HepG2 (cell line): ENCODE data around the gene SMO. TPM values are rescaled to one million over a fixed set of nuclear protein-coding genes. Genes with fewer than 3 reads are reported as not detected.

Source experiments
- ATAC-seq: fragments of 200-7000 bp; cut with Tn5 transposase; 3 replicates; pipeline ENCODE4 v1.9.1; 2020; ENCODE audit warnings: mild to moderate bottlenecking, moderate library complexity
- BruUV-seq: library from RNA; stranded (reverse); fragments of 400-500 nt; replicated peaks from 2 replicates; lab custom pipeline; 2021; lab: Mats Ljungman, UMichigan
- CTCF ChIA-PET: fragments of 300-600 bp; formaldehyde crosslinking; extraction: SDS; loops from one replicate; lab custom pipeline; 2021; ENCODE audit warnings: low total read pairs, inconsistent platforms, low intra/inter-chr PET ratio; lab: Yijun Ruan, JAX
- POLR2A ChIA-PET: fragments of 350-600 bp; sonication (Branson Sonifier 250); formaldehyde crosslinking; loops from one replicate; lab custom pipeline; 2020; ENCODE audit warnings: antibody characterized with exemption, inconsistent platforms; lab: Yijun Ruan, JAX
- DNase-seq: peaks from one replicate; pipeline ENCODE4 v3.0.0-alpha.2; 2015; ENCODE audit warnings: low spot score
- FAIRE-seq: peaks from 3 replicates; lab custom pipeline; 2011; peaks lifted over from hg19 to GRCh38; lab: Jason Lieb, UNC
- H2AFZ ChIP-seq: one replicate; pipeline ENCODE4 v1.6.1; 2011; ENCODE audit warnings: low read length, inconsistent platforms
- H3K27ac ChIP-seq: fragments of 300-600 bp; 3 replicates; pipeline ENCODE4 v1.8.0; 2011; ENCODE audit warnings: mixed run types, mild to moderate bottlenecking, mixed read lengths, low read length, inconsistent platforms; ENCODE audit not compliant: insufficient read depth; ENCODE audit errors: extremely low read length
- H3K27me3 ChIP-seq, 2 experiments: fragments of 200-600 bp in 1 of 2; 2 replicates in 1 of 2; 3 replicates in 1 of 2; pipeline versions ENCODE4 v1.6.0 to v1.8.0; 2011; ENCODE audit warnings: low read length in 2 of 2, mild to moderate bottlenecking in 2 of 2, moderate library complexity in 2 of 2, inconsistent platforms in 1 of 2; ENCODE audit not compliant: insufficient read depth in 2 of 2, control insufficient read depth in 1 of 2
- H3K36me3 ChIP-seq, 2 experiments: fragments of 200-600 bp in 1 of 2; replicated peaks in 1 of 2; 2 replicates in 1 of 2; 3 replicates in 1 of 2; pipeline versions ENCODE4 v1.5.1 to v1.8.0; 2011; ENCODE audit warnings: low read length in 2 of 2, inconsistent platforms in 1 of 2; ENCODE audit not compliant: insufficient read depth in 2 of 2, control insufficient read depth in 1 of 2
- H3K4me1 ChIP-seq: 2 replicates; pipeline ENCODE4 v1.5.1; 2012; ENCODE audit warnings: low read length, inconsistent platforms; ENCODE audit not compliant: insufficient read depth
- H3K4me2 ChIP-seq: 2 replicates; pipeline ENCODE4 v1.6.0; 2011; ENCODE audit warnings: low read depth, low read length, inconsistent platforms
- H3K4me3 ChIP-seq, 3 experiments: fragments of 200-600 bp in 1 of 3; sonication (generic), shearing (Covaris generic) in 1 of 3; replicated peaks in 1 of 3; 2 replicates each; pipeline ENCODE4 v1.5.1; 2011 to 2016; ENCODE audit warnings: low read length in 3 of 3, inconsistent platforms in 2 of 3, low read depth in 2 of 3, mild to moderate bottlenecking in 2 of 3, control low read depth in 1 of 3, mixed read lengths in 1 of 3; ENCODE audit not compliant: insufficient read depth in 1 of 3
- H3K79me2 ChIP-seq: one replicate; pipeline ENCODE4 v1.6.1; 2011; ENCODE audit warnings: low read length, inconsistent platforms; ENCODE audit not compliant: insufficient read depth
- H3K9ac ChIP-seq: 2 replicates; pipeline ENCODE4 v1.6.0; 2011; ENCODE audit warnings: mild to moderate bottlenecking, low read depth, low read length, inconsistent platforms; ENCODE audit not compliant: insufficient read depth
- H3K9me3 ChIP-seq: 2 replicates; pipeline ENCODE4 v1.5.1; 2012; ENCODE audit warnings: mild to moderate bottlenecking, low read length
- H4K20me1 ChIP-seq: 2 replicates; pipeline ENCODE4 v1.6.0; 2011; ENCODE audit warnings: inconsistent platforms, mild to moderate bottlenecking, low read length, moderate library complexity; ENCODE audit not compliant: insufficient read depth
- ARID2 ChIP-seq: sonication (generic); formaldehyde crosslinking; IDR thresholded peaks from 2 replicates; pipeline ENCODE4 v1.8.1; 2022; ENCODE audit warnings: mild to moderate bottlenecking, missing genetic modification reagents, borderline replicate concordance
- BCL3 ChIP-seq: sonication (generic); formaldehyde crosslinking; IDR thresholded peaks from 2 replicates; pipeline ENCODE4 v1.5.1; 2020; ENCODE audit warnings: mild to moderate bottlenecking, missing genetic modification reagents, moderate library complexity
- CERS6 ChIP-seq: sonication (generic); formaldehyde crosslinking; IDR thresholded peaks from 2 replicates; pipeline ENCODE4 v1.5.0; 2020; ENCODE audit warnings: missing genetic modification reagents
- HOMEZ ChIP-seq: IDR thresholded peaks from 2 replicates; pipeline ENCODE4 v1.6.1; 2016; ENCODE audit warnings: low read depth
- MIXL1 ChIP-seq: IDR thresholded peaks from 2 replicates; pipeline ENCODE4 v1.6.1; 2016
- NFKB2 ChIP-seq: sonication (generic); formaldehyde crosslinking; IDR thresholded peaks from 2 replicates; pipeline ENCODE4 v1.4.0; 2020; ENCODE audit warnings: missing genetic modification reagents, borderline replicate concordance
- PAWR ChIP-seq: sonication (generic); formaldehyde crosslinking; IDR thresholded peaks from 2 replicates; pipeline ENCODE4 v1.4.0; 2020; ENCODE audit warnings: missing genetic modification reagents, mild to moderate bottlenecking, borderline replicate concordance
- RBM39 ChIP-seq: fragments of 200-400 bp; formaldehyde crosslinking; IDR thresholded peaks from one replicate; pipeline ENCODE4 v1.6.1; 2018; ENCODE audit warnings: antibody characterized with exemption, mild to moderate bottlenecking, low read depth, low read length; ENCODE audit not compliant: poor library complexity, severe bottlenecking
- ZBTB26 ChIP-seq: IDR thresholded peaks from 2 replicates; pipeline ENCODE4 v1.6.1; 2016; ENCODE audit warnings: missing compliant biosample characterization, missing genetic modification reagents, borderline replicate concordance
- ZNF432 ChIP-seq: sonication (generic); formaldehyde crosslinking; IDR thresholded peaks from 2 replicates; pipeline ENCODE4 v1.5.0; 2020; ENCODE audit warnings: missing genetic modification reagents, mild to moderate bottlenecking, borderline replicate concordance
- ZNF709 ChIP-seq: sonication (generic); formaldehyde crosslinking; IDR thresholded peaks from 2 replicates; pipeline ENCODE4 v1.5.0; 2020; ENCODE audit warnings: mild to moderate bottlenecking, missing genetic modification reagents
- WGBS: methylation state at CpG from one replicate; pipeline ENCODE4 v1.1.6; 2017; ENCODE audit warnings: low lambda C conversion rate; 5-methylcytosine and 5-hydroxymethylcytosine counted together
- in situ Hi-C: cut with HindIII; loops from 2 replicates; pipeline ENCODE4 v1.10.0; 2017; ENCODE audit warnings: low pct_unique_long_range_greater_than_20kb; ENCODE audit not compliant: extremely low pct_ligation_motif_present
- intact Hi-C: fragments of 100-400 bp; cut with micrococcal nuclease; formaldehyde crosslinking; loops from one replicate; pipeline ENCODE4 v1.10.0; 2022; ENCODE audit not compliant: unreplicated experiment
- polyA plus RNA-seq, 8 experiments: library from polyadenylated mRNA; depleted of rRNA in 3 of 8; stranded (reverse) in 7 of 8; unstranded in 1 of 8; fragments of >200 nt; fragmentation: Illumina TruSeq in 4 of 8; extraction: Trizol in 4 of 8; gene quantifications; 2 replicates each; pipeline versions ENCODE4 v1.2.1 to v1.2.3, GENCODE V29; 2011 to 2016; ENCODE audit warnings: low read depth in 4 of 8, missing spikeins in 1 of 8, mixed read lengths in 1 of 8; ENCODE audit not compliant: insufficient read depth in 1 of 8
- total RNA-seq, 5 experiments: library from RNA; depleted of rRNA; stranded (reverse); fragments of >200 nt; fragmentation: Illumina TruSeq; extraction: Trizol; gene quantifications; 2 replicates each; pipeline ENCODE4 v1.2.3, GENCODE V29; 2016; ENCODE audit warnings: low read depth in 1 of 5

SMO gene
- total and polyA plus RNA-seq, 2 of the 13 experiments (the other 11 are each of a cell fraction or from before 2014, with no cell fraction given), result 23.8 to 32.3 TPM

- no peak for TF ChIP-seq HOMEZ (CRISPR knock-in tag)
- TF ChIP-seq ZNF432 (CRISPR knock-in tag), result no peak
- TF ChIP-seq CERS6 (CRISPR knock-in tag), result no peak
- TF ChIP-seq, all 625 proteins: peak for 0
These were observed 70.4 kb downstream of the SMO start (continued) for GRCh38 chr7:129258649-129259389.

- no peaks in the 10 kb centered on the region for H3K4me1 ChIP-seq
- CTCF ChIA-PET, result no interaction called here
- no peak for FAIRE-seq
- no peaks in the 10 kb centered on the region for H3K36me3 ChIP-seq
- H3K4me2 ChIP-seq, result no peak overlapping the region
- BruUV-seq, result no TSS peak
- H3K79me2 ChIP-seq, result no peaks in the 10 kb centered on the region
- no peak for DNase-seq
- no peaks in the 10 kb centered on the region for H3K27me3 ChIP-seq
- no peak overlapping the region for H3K27ac ChIP-seq
- in situ Hi-C loops, result no loop called here
- H4K20me1 ChIP-seq, result no peaks in the 10 kb centered on the region
- no peaks in the 10 kb centered on the region for H3K9me3 ChIP-seq
- ATAC-seq, result no peak
- no peak overlapping the region for H3K9ac ChIP-seq
- WGBS, result 75% methylated on average over 2 of the region's 2 CpGs
- no peak for TF ChIP-seq ARID2
- TF ChIP-seq BCL3 (CRISPR knock-in tag), result no peak
- no peak for TF ChIP-seq NFKB2 (CRISPR knock-in tag)
- no peak for TF ChIP-seq ZNF709 (CRISPR knock-in tag)
- no peak for TF ChIP-seq PAWR (CRISPR knock-in tag)
- TF ChIP-seq MIXL1, result no peak
- TF ChIP-seq RBM39, result no peak
- TF ChIP-seq ZBTB26, result no peak
- TF ChIP-seq, all 625 proteins: peak for 0
- POLR2A ChIA-PET, result no interaction called here
- H2AFZ ChIP-seq, result no peak overlapping the region
- intact Hi-C loops, result no loop called here
- no peak overlapping the region for H3K4me3 ChIP-seq
These were observed 73.9 kb downstream of the SMO start for GRCh38 chr7:129262324-129262723.
